Measurements from ENCODE around the gene MVP.
"Not testable (repeated sequence)": the region's sequence is repeated elsewhere in the genome, so short reads cannot be mapped to it uniquely, and the experiment has no call there.

The MVP gene

GRCh38 chr16:29820271-29820701 is at the start of gene MVP:
TSS of gene MVP (plus strand) at chr16:29820462. CDS start at chr16:29830550, 10,088 bp downstream.
- DNase-seq, result no peak

- not testable (repeated sequence) for DNase-seq
Observed at GRCh38 chr16:29772330-29772729, 47.9 kb upstream of the MVP start.

- no peak for DNase-seq
Observed at GRCh38 chr16:29774730-29775129, 45.5 kb upstream of the MVP start.

GRCh38 chr16:29775742-29776408 is 44.4 kb upstream of the MVP start:
- no peak for DNase-seq

GRCh38 chr16:29777576-29778350 is 42.5 kb upstream of the MVP start, which contains the start of gene ZG16:
TSS of gene ZG16 (plus strand) at chr16:29778256. CDS start at chr16:29779267, 1,011 bp downstream.
- no peak for DNase-seq

GRCh38 chr16:29779474-29779873 is 40.8 kb upstream of the MVP start:
- no peak for DNase-seq

GRCh38 chr16:29783094-29783953 is 36.9 kb upstream of the MVP start:
- DNase-seq, result not testable (repeated sequence)

GRCh38 chr16:29784157-29784556 is 36.1 kb upstream of the MVP start:
- DNase-seq, result no peak

GRCh38 chr16:29784901-29785500 is 35.3 kb upstream of the MVP start:
- DNase-seq, result peak; percentile 79

- not testable (repeated sequence) for DNase-seq
Observed at GRCh38 chr16:29787155-29787554, 33.1 kb upstream of the MVP start.

- no peak for DNase-seq
Observed at GRCh38 chr16:29789775-29790182, 30.5 kb upstream of the MVP start.

GRCh38 chr16:29790183-29790948 is 29.9 kb upstream of the MVP start, which contains the start of gene KIF22:
TSS of gene KIF22 (plus strand) at chr16:29790751. CDS start at chr16:29790760, 9 bp downstream.
- peak; percentile 99 for DNase-seq

GRCh38 chr16:29790949-29791844 is 29.1 kb upstream of the MVP start:
- DNase-seq, result no peak

GRCh38 chr16:29791845-29792807 is 28.1 kb upstream of the MVP start:
- no peak for DNase-seq

- not testable (repeated sequence) for DNase-seq
Observed at GRCh38 chr16:29793153-29793552, 27.1 kb upstream of the MVP start.

GRCh38 chr16:29794231-29794710 is 26.0 kb upstream of the MVP start:
- DNase-seq, result no peak

GRCh38 chr16:29802416-29802935 is 17.8 kb upstream of the MVP start:
- DNase-seq, result no peak

GRCh38 chr16:29804020-29804419 is 16.2 kb upstream of the MVP start:
- no peak for DNase-seq
